CD4-positive, alpha-beta T cell (primary cell): ENCODE data around the gene NANS. TPM values are rescaled to one million over a fixed set of nuclear protein-coding genes. Genes with fewer than 3 reads are reported as not detected.

Experiments used
- ATAC-seq: fragments of 200-7000 bp; cut with Tn5 transposase; one replicate; pipeline ENCODE4 v1.10.0; 2022; ENCODE audit warnings: mild to moderate bottlenecking; ENCODE audit not compliant: poor library complexity
- CTCF ChIA-PET: fragments of 350-600 bp; sonication (Branson Sonifier 250); formaldehyde crosslinking; loops from one replicate; lab custom pipeline; 2021; ENCODE audit warnings: antibody characterized with exemption, inconsistent platforms; lab: Charles Lee
- POLR2A ChIA-PET: fragments of 350-600 bp; sonication (Branson Sonifier 250); formaldehyde crosslinking; loops from one replicate; lab custom pipeline; 2021; ENCODE audit warnings: antibody characterized with exemption, inconsistent platforms; lab: Charles Lee
- DNase-seq, 14 experiments: peaks; one replicate each; pipeline ENCODE4 v3.0.0-alpha.2; 2013 to 2020; ENCODE audit warnings: mixed read lengths in 2 of 14
- H3K27ac ChIP-seq, 2 donors: one replicate each; pipeline versions ENCODE4 v1.5.1 to v1.7.0; 2013; ENCODE audit warnings: low read length in 2 of 2, low read depth in 1 of 2, mild to moderate bottlenecking in 1 of 2
- H3K27me3 ChIP-seq, 2 experiments: 1 replicate in 1 of 2; 2 replicates in 1 of 2; pipeline versions ENCODE4 v1.6.1 to v1.7.0; 2013; ENCODE audit warnings: low read length in 2 of 2, control low read depth in 1 of 2, mild to moderate bottlenecking in 1 of 2, moderate library complexity in 1 of 2; ENCODE audit not compliant: insufficient read depth in 2 of 2, control insufficient read depth in 1 of 2
- H3K36me3 ChIP-seq: one replicate; pipeline ENCODE4 v1.6.1; 2013; ENCODE audit warnings: low read length, control low read depth; ENCODE audit not compliant: insufficient read depth
- H3K4me1 ChIP-seq: one replicate; pipeline ENCODE4 v1.6.1; 2013; ENCODE audit warnings: low read length, control low read depth; ENCODE audit not compliant: insufficient read depth
- H3K4me3 ChIP-seq: one replicate; pipeline ENCODE4 v1.5.1; 2013; ENCODE audit warnings: mild to moderate bottlenecking, low read length, moderate library complexity
- H3K9me3 ChIP-seq, 2 experiments: 1 replicate in 1 of 2; 2 replicates in 1 of 2; pipeline versions ENCODE4 v1.6.1 to v1.7.0; 2013; ENCODE audit warnings: low read length in 2 of 2, mild to moderate bottlenecking in 2 of 2, control low read depth in 1 of 2, moderate library complexity in 1 of 2; ENCODE audit not compliant: control insufficient read depth in 1 of 2, insufficient read depth in 1 of 2
- H3K27ac Mint-ChIP-seq: one replicate; pipeline ENCODE4 v1.8.0; 2020; ENCODE audit warnings: mixed read lengths
- H3K27me3 Mint-ChIP-seq: one replicate; pipeline ENCODE4 v1.8.0; 2021; ENCODE audit warnings: mixed read lengths
- H3K36me3 Mint-ChIP-seq: one replicate; pipeline ENCODE4 v1.8.0; 2021; ENCODE audit warnings: low read depth, mixed read lengths
- H3K4me1 Mint-ChIP-seq: one replicate; pipeline ENCODE4 v1.8.0; 2021; ENCODE audit warnings: low read depth, mixed read lengths
- H3K4me3 Mint-ChIP-seq: one replicate; pipeline ENCODE4 v1.8.0; 2020; ENCODE audit warnings: mild to moderate bottlenecking, mixed read lengths
- H3K9me3 Mint-ChIP-seq: one replicate; pipeline ENCODE4 v1.8.0; 2020; ENCODE audit warnings: mixed read lengths
- intact Hi-C, 2 experiments: fragments of 100-400 bp; cut with DNase I in 1 of 2; cut with micrococcal nuclease in 1 of 2; formaldehyde crosslinking; loops; one replicate each; pipeline versions ENCODE4 v1.15.1 to v1.9.0; 2023 to 2025; cut with DNase I, micrococcal nuclease
- total RNA-seq, 174 experiments: library from RNA in 2 of 174; stranded (reverse) in 2 of 174; gene quantifications; one replicate each; pipeline ENCODE4 v1.2.3 and lab custom pipeline; 2021 to 2026
- TF ChIP-seq, protein P1 (sequence below): fragments of 200-600 bp; IDR thresholded peaks from one replicate; pipeline ENCODE4 v1.8.0; 2022; ENCODE audit warnings: antibody characterized with exemption, mild to moderate bottlenecking

NANS gene
- total RNA-seq, 2 experiments from 2014 or later, result 70.5 to 74.0 TPM

DNA sequence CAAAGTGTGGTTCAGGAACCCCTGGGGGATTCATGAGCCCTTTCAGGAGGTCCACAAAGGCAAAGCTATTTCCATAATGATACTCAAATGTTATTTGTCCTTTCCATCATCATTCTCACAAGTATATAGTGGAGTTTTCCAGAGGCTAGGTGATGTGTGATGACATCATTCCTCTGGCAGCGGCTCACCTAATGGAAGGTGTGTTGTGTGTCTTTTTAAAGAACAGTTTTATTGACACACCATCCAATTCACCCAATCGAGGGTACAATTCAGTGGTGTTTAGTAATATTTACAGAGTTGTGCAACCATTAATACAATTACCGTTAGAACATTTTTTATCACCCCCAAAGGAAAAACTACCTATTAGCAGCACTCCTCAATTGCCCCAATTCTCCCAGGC lies 9.7 kb downstream of the NANS start:
- Histone ChIP-seq H3K9me3 (no peaks in the 10 kb centered on the region), H3K4me3 (no peak overlapping the region), H3K36me3 (peaks cover 33% of the 10 kb centered on the region), H3K4me1 (no peaks in the 10 kb centered on the region), H3K27ac (no peak overlapping the region), H3K27me3 (no peaks in the 10 kb centered on the region)
- H3K9me3 Mint-ChIP-seq, result no peaks in the 10 kb centered on the region
- no peak overlapping the region for H3K4me3 Mint-ChIP-seq
- no peaks in the 10 kb centered on the region for H3K27me3 Mint-ChIP-seq
- ChIA-PET CTCF (no interaction called here), POLR2A (interaction anchor here (1.5 kb wide), 1 partner anchor 9 kb away, joined by 3 read pairs; the partner anchor contains the start of gene NANS)
- ATAC-seq (no peak), DNase-seq (no peak)
- H3K4me1 Mint-ChIP-seq, result peaks cover 9% of the 10 kb centered on the region
- peaks cover 48% of the 10 kb centered on the region for H3K36me3 Mint-ChIP-seq
- TF ChIP-seq, protein P1, sequence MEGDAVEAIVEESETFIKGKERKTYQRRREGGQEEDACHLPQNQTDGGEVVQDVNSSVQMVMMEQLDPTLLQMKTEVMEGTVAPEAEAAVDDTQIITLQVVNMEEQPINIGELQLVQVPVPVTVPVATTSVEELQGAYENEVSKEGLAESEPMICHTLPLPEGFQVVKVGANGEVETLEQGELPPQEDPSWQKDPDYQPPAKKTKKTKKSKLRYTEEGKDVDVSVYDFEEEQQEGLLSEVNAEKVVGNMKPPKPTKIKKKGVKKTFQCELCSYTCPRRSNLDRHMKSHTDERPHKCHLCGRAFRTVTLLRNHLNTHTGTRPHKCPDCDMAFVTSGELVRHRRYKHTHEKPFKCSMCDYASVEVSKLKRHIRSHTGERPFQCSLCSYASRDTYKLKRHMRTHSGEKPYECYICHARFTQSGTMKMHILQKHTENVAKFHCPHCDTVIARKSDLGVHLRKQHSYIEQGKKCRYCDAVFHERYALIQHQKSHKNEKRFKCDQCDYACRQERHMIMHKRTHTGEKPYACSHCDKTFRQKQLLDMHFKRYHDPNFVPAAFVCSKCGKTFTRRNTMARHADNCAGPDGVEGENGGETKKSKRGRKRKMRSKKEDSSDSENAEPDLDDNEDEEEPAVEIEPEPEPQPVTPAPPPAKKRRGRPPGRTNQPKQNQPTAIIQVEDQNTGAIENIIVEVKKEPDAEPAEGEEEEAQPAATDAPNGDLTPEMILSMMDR, result no peak
- H3K27ac Mint-ChIP-seq, result no peak overlapping the region
- intact Hi-C loops, result no loop called here

DNA sequence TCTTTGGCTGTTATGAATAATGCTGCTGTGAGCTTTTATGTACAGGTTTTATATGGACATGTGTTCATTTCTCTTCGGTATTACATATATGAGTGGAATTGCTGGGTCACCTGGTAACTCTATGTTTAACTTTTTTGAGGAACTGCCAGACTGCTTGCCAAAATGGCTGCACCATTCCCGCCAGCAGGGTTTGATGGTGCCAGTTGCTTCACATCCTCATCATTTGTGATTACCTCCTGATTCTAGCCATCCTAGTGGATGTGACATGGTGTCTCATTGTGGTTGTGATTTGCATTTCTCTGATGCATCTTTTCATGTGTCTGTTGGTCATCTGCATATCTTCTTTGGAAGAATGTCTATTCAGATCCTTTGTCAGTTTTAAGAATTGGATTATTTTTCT lies 10.7 kb downstream of the NANS start:
- ATAC-seq (no peak), DNase-seq (no peak)
- peaks cover 27% of the 10 kb centered on the region for H3K36me3 ChIP-seq
- TF ChIP-seq, protein P1, result no peak
- H3K4me1 ChIP-seq, result no peaks in the 10 kb centered on the region
- no peaks in the 10 kb centered on the region for H3K9me3 ChIP-seq
- H3K27me3 ChIP-seq, result no peaks in the 10 kb centered on the region
- Mint-ChIP-seq H3K4me3 (no peak overlapping the region), H3K27me3 (no peaks in the 10 kb centered on the region), H3K27ac (no peak overlapping the region), H3K4me1 (peaks cover 12% of the 10 kb centered on the region), H3K36me3 (peaks cover 47% of the 10 kb centered on the region), H3K9me3 (no peaks in the 10 kb centered on the region)
- no peak overlapping the region for H3K27ac ChIP-seq
- POLR2A ChIA-PET, result interaction anchor here (1.5 kb wide), 1 partner anchor 10 kb away, joined by 3 read pairs; the partner anchor contains the start of gene NANS
- H3K4me3 ChIP-seq, result no peak overlapping the region
- CTCF ChIA-PET, result no interaction called here
- intact Hi-C loops, result no loop called here

DNA sequence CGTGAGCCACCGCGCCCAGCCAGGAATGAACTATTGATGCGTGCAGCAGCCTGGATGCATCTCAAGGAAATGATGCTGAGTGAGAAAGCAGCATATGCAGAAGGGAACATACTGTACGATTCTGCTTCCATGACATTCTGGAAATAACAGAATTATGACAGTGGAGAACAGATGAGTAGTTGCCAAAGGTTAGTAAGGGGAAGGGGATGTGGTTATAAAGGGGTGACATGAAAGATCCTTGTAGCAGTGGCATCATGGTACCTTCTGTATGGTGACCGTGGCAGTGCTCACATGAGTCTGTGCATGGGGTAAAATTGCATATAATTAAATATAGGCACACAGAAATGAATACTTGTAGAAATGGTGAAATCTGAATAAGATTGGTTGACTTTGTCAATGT lies 13.0 kb downstream of the NANS start:
- Histone ChIP-seq H3K27ac (no peak overlapping the region), H3K9me3 (no peaks in the 10 kb centered on the region), H3K36me3 (peaks cover 12% of the 10 kb centered on the region), H3K27me3 (no peaks in the 10 kb centered on the region), H3K4me1 (peaks cover 8% of the 10 kb centered on the region), H3K4me3 (no peak overlapping the region)
- CTCF ChIA-PET, result interaction anchor here (1.2 kb wide), 1 partner anchor 136 kb away, joined by 3 read pairs; no protein-coding TSS in a partner anchor
- DNase-seq, result no peak
- POLR2A ChIA-PET, result no interaction called here
- intact Hi-C loops, result no loop called here
- Mint-ChIP-seq H3K4me1 (peaks cover 19% of the 10 kb centered on the region), H3K36me3 (peaks cover 29% of the 10 kb centered on the region), H3K27ac (no peak overlapping the region), H3K9me3 (no peaks in the 10 kb centered on the region), H3K27me3 (no peaks in the 10 kb centered on the region), H3K4me3 (no peak overlapping the region)
- no peak for ATAC-seq
- TF ChIP-seq, protein P1, result no peak
